ENCODE data around the gene IFNAR1. TPM values are rescaled to one million over a fixed set of nuclear protein-coding genes. Genes with fewer than 3 reads are reported as not detected.

IFNAR1 gene
- total and polyA plus RNA-seq, 2 of the 4 experiments (the other 2 are of a cell fraction), result 7.8 to 9.9 TPM

GRCh38 chr21:33355996-33356395, 31.2 kb downstream of the IFNAR1 start:
- Histone ChIP-seq H3K27me3 (ENCODE audit: control insufficient read depth, insufficient read depth, low read length) (no peaks in the 10 kb centered on the region), H3K27ac (ENCODE audit: insufficient read depth, low read length) (no peak overlapping the region), H3K36me3 (ENCODE audit: control insufficient read depth, insufficient read depth, low read length) (peaks cover 19% of the 10 kb centered on the region), H4K20me1 (ENCODE audit: insufficient read depth, low read length) (no peaks in the 10 kb centered on the region), H3K4ac (ENCODE audit: low read depth, low read length) (no peak overlapping the region), H2AK9ac (replicated peaks; ENCODE audit: low read depth, low read length, poor library complexity) (no peak overlapping the region), H3K79me1 (ENCODE audit: low read depth in 1 of 2, low read length in 2 of 2) (0 out of 4 replicates have a peak, but pooled peaks cover 0 to 3% of the 10 kb centered on the region in 2 experiments), H3K23ac (ENCODE audit: low read depth, low read length) (no peak overlapping the region), H3K4me3 (ENCODE audit: insufficient read depth, low read depth, low read length) (no peak overlapping the region), H2AFZ (replicated peaks; ENCODE audit: low read length, poor library complexity) (no peak overlapping the region), H2BK20ac (ENCODE audit: low read depth, low read length) (no peak overlapping the region), H2BK120ac (ENCODE audit: low read depth, low read length) (no peak overlapping the region), H3K9me1 (ENCODE audit: insufficient read depth, low read length) (peaks cover 3% of the 10 kb centered on the region), H3K4me2 (ENCODE audit: low read depth, low read length) (no peak overlapping the region), H3K14ac (replicated peaks; ENCODE audit: low read depth, low read length) (no peak overlapping the region), H4K5ac (ENCODE audit: low read depth, low read length) (no peak overlapping the region), H3K4me1 (ENCODE audit: control insufficient read depth, insufficient read depth, low read length) (peaks cover 3% of the 10 kb centered on the region), H2BK15ac (ENCODE audit: low read depth, low read length) (no peak overlapping the region), H3K56ac (ENCODE audit: extremely low read depth, insufficient read depth, low read length) (no peak overlapping the region), H4K91ac (ENCODE audit: insufficient read depth, low read depth, low read length) (no peak overlapping the region), H2AK5ac (ENCODE audit: low read depth, low read length) (no peak overlapping the region), H3K18ac (ENCODE audit: low read depth, low read length) (no peak overlapping the region), H3K9ac (ENCODE audit: low read depth, low read length) (no peak overlapping the region), H2BK5ac (ENCODE audit: low read depth, low read length, poor library complexity, severe bottlenecking) (no peak overlapping the region), H4K8ac (ENCODE audit: low read depth in 2 of 2, low read length in 2 of 2) (no peak overlapping the region), H3K9me3 (ENCODE audit: control insufficient read depth, insufficient read depth, low read length) (no peaks in the 10 kb centered on the region)
- DNase-seq, result no peak
- dilution Hi-C loops (cut with HindIII; ENCODE audit: low sequenced_read_pairs, unreplicated experiment), result no loop called here
- no peak for ATAC-seq (ENCODE audit: low read depth)
- CTCF ChIA-PET, result no interaction called here
- no TSS peak for BruUV-seq (replicated peaks)
- TF ChIP-seq CHD1 (IDR thresholded peaks at IDR 0.05; ENCODE audit: low read depth, low read length) (no peak), RFX5 (IDR thresholded peaks at IDR 0.05; ENCODE audit: low read depth, low read length) (no peak)
- intact Hi-C loops (cut with micrococcal nuclease), result no loop called here
- POLR2A ChIA-PET (ENCODE audit: unreplicated experiment), result interaction anchor here (0.6 kb wide), 1 partner anchor 100 kb away, joined by 4 read pairs; no protein-coding TSS in a partner anchor
- in situ Hi-C loops (cut with MboI; ENCODE audit: low sequenced_read_pairs), result no loop called here
- 94% methylated on average over 2 of the region's 11 CpGs; no CpG with 5 or more reads in 1 of the 2 experiments for WGBS, 2 experiments (ENCODE audit: extremely low coverage in 2 of 2, insufficient read length in 1 of 2)

Measured in IMR-90 (cell line).